Neuronal stem cell (in vitro differentiated cells): ENCODE data around the gene EMX2.

Experiments used
- DNase-seq: peaks from one replicate; pipeline ENCODE4 v3.0.0-alpha.2; 2013; ENCODE audit warnings: low spot score
- H2AFZ ChIP-seq: one replicate; pipeline ENCODE4 v1.6.1; 2013; ENCODE audit warnings: mild to moderate bottlenecking, low read length, inconsistent platforms
- H2AK5ac ChIP-seq: 2 replicates; pipeline ENCODE4 v1.6.1; 2013; ENCODE audit warnings: low read depth, mild to moderate bottlenecking, inconsistent platforms, low read length, moderate library complexity, mixed read lengths
- H2BK120ac ChIP-seq: 2 replicates; pipeline ENCODE4 v1.6.1; 2013; ENCODE audit warnings: low read depth, mild to moderate bottlenecking, inconsistent platforms, low read length, moderate library complexity, mixed read lengths
- H2BK12ac ChIP-seq: one replicate; pipeline ENCODE4 v1.6.1; 2013; ENCODE audit warnings: low read length, inconsistent platforms
- H2BK15ac ChIP-seq: 2 replicates; pipeline ENCODE4 v1.6.1; 2013; ENCODE audit warnings: mild to moderate bottlenecking, low read length, inconsistent platforms, mixed read lengths
- H2BK5ac ChIP-seq: one replicate; pipeline ENCODE4 v1.6.1; 2013; ENCODE audit warnings: inconsistent platforms, mild to moderate bottlenecking, low read length, moderate library complexity
- H3K14ac ChIP-seq: one replicate; pipeline ENCODE4 v1.6.1; 2013; ENCODE audit warnings: low read length, inconsistent platforms
- H3K18ac ChIP-seq: 2 replicates; pipeline ENCODE4 v1.6.1; 2013; ENCODE audit warnings: low read length, inconsistent platforms
- H3K23ac ChIP-seq: 2 replicates; pipeline ENCODE4 v1.6.1; 2013; ENCODE audit warnings: low read depth, mild to moderate bottlenecking, mixed read lengths, low read length, inconsistent platforms; ENCODE audit not compliant: poor library complexity
- H3K27ac ChIP-seq: replicated peaks from 3 replicates; pipeline ENCODE4 v1.5.1; 2013; ENCODE audit warnings: low read length, inconsistent platforms
- H3K27me3 ChIP-seq, 3 experiments: 2 replicates each; pipeline ENCODE4 v1.6.1; 2013; ENCODE audit warnings: low read length in 3 of 3, mild to moderate bottlenecking in 2 of 3, inconsistent platforms in 1 of 3, low read depth in 1 of 3, mixed read lengths in 1 of 3, moderate library complexity in 1 of 3; ENCODE audit not compliant: control insufficient read depth in 3 of 3, insufficient read depth in 3 of 3
- H3K36me3 ChIP-seq, 2 donors: replicated peaks in 1 of 2; 2 replicates each; pipeline ENCODE4 v1.6.1; 2013; ENCODE audit warnings: low read length in 2 of 2; ENCODE audit not compliant: control insufficient read depth in 2 of 2, insufficient read depth in 2 of 2
- H3K4ac ChIP-seq: 2 replicates; pipeline ENCODE4 v1.6.1; 2013; ENCODE audit warnings: inconsistent platforms, mild to moderate bottlenecking, low read length, moderate library complexity
- H3K4me1 ChIP-seq, 2 donors: 1 replicate in 1 of 2; 2 replicates in 1 of 2; pipeline ENCODE4 v1.6.1; 2013; ENCODE audit warnings: low read length in 2 of 2, low read depth in 1 of 2; ENCODE audit not compliant: control insufficient read depth in 2 of 2, insufficient read depth in 1 of 2
- H3K4me2 ChIP-seq: one replicate; pipeline ENCODE4 v1.6.1; 2013; ENCODE audit warnings: mild to moderate bottlenecking, low read length, inconsistent platforms; ENCODE audit not compliant: insufficient read depth, poor library complexity, severe bottlenecking
- H3K4me3 ChIP-seq, 2 donors: 2 replicates each; pipeline ENCODE4 v1.5.1; 2013; ENCODE audit warnings: low read length in 2 of 2, mild to moderate bottlenecking in 2 of 2, inconsistent platforms in 1 of 2, moderate library complexity in 1 of 2
- H3K79me1 ChIP-seq: one replicate; pipeline ENCODE4 v1.6.1; 2013; ENCODE audit warnings: low read depth, mild to moderate bottlenecking, inconsistent platforms, low read length, moderate library complexity
- H3K9ac ChIP-seq: one replicate; pipeline ENCODE4 v1.6.1; 2013; ENCODE audit warnings: mild to moderate bottlenecking, low read depth, low read length, inconsistent platforms; ENCODE audit not compliant: poor library complexity
- H3K9me3 ChIP-seq, 2 donors: replicated peaks in 1 of 2; 2 replicates each; pipeline versions ENCODE3 to v1.6.1; 2013; ENCODE audit warnings: low read length in 2 of 2, mild to moderate bottlenecking in 2 of 2, inconsistent platforms in 1 of 2, low read depth in 1 of 2, mixed read lengths in 1 of 2, moderate library complexity in 1 of 2; ENCODE audit not compliant: control insufficient read depth in 2 of 2, insufficient read depth in 1 of 2
- H4K8ac ChIP-seq: one replicate; pipeline ENCODE4 v1.6.1; 2013; ENCODE audit warnings: low read depth, mild to moderate bottlenecking, inconsistent platforms, low read length, moderate library complexity
- H4K91ac ChIP-seq: one replicate; pipeline ENCODE4 v1.6.1; 2013; ENCODE audit warnings: low read length, low read depth, mild to moderate bottlenecking, inconsistent platforms; ENCODE audit not compliant: poor library complexity
- WGBS, 2 donors: extraction: QIAGEN DNeasy Blood & Tissue Kit; methylation state at CpG; one replicate each; pipeline ENCODE4 v1.1.7; 2013; ENCODE audit warnings: missing lambda C conversion rate in 2 of 2, mixed read lengths in 1 of 2; ENCODE audit not compliant: insufficient read length in 2 of 2, insufficient replicate concordance in 1 of 2; ENCODE audit errors: extremely low coverage in 2 of 2; 5-methylcytosine and 5-hydroxymethylcytosine counted together

Gene EMX2

DNA sequence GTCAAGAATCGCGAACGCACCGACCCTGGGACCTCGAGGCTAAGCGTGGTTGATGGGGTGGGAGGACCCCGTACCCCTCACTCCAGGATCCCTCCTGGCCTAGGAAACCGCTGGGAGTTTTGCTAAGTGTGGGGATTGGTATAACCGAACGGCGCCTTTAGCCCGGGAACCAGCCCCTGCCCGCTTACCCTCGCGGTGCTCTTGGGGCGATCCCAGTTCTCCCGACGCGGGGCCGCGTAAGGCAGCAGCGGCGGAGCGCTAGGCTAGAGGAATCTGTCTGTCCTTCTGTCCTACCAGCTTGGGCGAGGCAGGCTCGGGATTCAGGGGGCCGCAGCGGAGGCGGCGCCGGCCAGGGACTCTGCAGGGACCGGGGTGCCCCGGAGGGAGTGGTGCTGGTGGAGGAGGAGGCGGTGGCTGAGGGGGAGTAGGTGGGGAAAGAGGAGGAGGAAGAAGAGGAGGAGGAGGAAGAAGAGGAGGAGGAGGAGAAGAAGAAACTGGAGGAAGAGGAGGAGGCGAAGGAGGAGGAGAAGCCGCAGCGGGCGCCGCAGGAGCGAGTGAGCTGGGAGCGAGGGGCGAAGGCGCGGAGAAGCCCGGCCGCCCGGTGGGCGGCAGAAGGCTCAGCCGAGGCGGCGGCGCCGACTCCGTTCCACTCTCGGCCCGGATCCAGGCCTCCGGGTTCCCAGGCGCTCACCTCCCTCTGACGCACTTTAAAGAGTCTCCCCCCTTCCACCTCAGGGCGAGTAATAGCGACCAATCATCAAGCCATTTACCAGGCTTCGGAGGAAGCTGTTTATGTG, 439 bp upstream of the EMX2 start:
- Histone ChIP-seq H3K79me1 (no peaks in the 10 kb centered on the region), H3K18ac (peak overlapping the region; percentile 98), H3K9ac (peak overlapping the region; percentile 89), H4K91ac (no peak overlapping the region), H3K27ac (no peak overlapping the region), H2BK5ac (peak overlapping the region; percentile 48), H2BK120ac (no peak overlapping the region), H3K4me3 (peak overlapping the region in 1 of 2 donors; percentile 90), H3K4me2 (peak overlapping the region; percentile 99), H3K9me3 (no peaks in the 10 kb centered on the region), H4K8ac (no peak overlapping the region), H3K36me3 (no peaks in the 10 kb centered on the region), H2AFZ (peak overlapping the region; percentile 72), H3K14ac (peak overlapping the region; percentile 58), H2BK12ac (peak overlapping the region; percentile 96), H2BK15ac (peak overlapping the region; percentile 82), H2AK5ac (no peak overlapping the region), H3K27me3 (peaks cover 40 to 100% (median 85%) of the 10 kb centered on the region in 3 experiments), H3K4ac (peak overlapping the region; percentile 58), H3K4me1 (peaks cover 0 to 24% of the 10 kb centered on the region in 2 donors), H3K23ac (no peak overlapping the region)
- peak; percentile 88 for DNase-seq
- WGBS, 2 donors: no CpG with 5 or more reads among the region's 62 CpGs

DNA sequence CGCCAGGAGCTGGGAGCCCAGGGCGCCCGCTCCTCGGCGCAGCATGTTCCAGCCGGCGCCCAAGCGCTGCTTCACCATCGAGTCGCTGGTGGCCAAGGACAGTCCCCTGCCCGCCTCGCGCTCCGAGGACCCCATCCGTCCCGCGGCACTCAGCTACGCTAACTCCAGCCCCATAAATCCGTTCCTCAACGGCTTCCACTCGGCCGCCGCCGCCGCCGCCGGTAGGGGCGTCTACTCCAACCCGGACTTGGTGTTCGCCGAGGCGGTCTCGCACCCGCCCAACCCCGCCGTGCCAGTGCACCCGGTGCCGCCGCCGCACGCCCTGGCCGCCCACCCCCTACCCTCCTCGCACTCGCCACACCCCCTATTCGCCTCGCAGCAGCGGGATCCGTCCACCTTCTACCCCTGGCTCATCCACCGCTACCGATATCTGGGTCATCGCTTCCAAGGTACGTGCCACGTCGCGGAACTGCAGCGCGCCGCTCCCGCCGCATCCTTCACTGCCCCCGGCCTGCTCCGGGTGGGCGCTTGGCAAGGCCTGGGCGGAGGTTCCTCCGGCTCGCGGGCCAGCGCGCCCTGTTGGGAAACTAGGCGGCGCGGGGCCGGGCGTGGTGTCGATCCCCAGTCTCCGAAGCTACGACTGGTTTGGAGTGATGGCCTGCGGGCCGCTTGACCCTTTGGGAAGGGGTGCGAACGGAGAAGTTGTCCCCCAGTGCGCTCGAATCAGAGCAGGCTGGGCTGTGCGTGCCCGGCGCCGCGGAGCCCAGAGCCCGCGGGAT, 868 bp downstream of the EMX2 start:
- Histone ChIP-seq H3K23ac (peak overlapping the region; percentile 92), H3K27me3 (peaks cover 50 to 100% (median 87%) of the 10 kb centered on the region in 3 experiments), H4K91ac (no peak overlapping the region), H3K9ac (peak overlapping the region; percentile 97), H2BK120ac (peak overlapping the region; percentile 6), H4K8ac (no peak overlapping the region), H2BK5ac (peak overlapping the region; percentile 77), H3K14ac (no peak overlapping the region), H2AK5ac (peak overlapping the region; percentile 53), H2BK15ac (peak overlapping the region; percentile 65), H3K79me1 (no peaks in the 10 kb centered on the region), H2AFZ (peak overlapping the region; percentile 74), H3K4ac (peak overlapping the region; percentile 79), H2BK12ac (peak overlapping the region; percentile 95), H3K36me3 (no peaks in the 10 kb centered on the region), H3K4me1 (peaks cover 0 to 29% of the 10 kb centered on the region in 2 donors), H3K9me3 (peaks cover 0 to 2% of the 10 kb centered on the region in 2 donors), H3K18ac (peak overlapping the region; percentile 97), H3K4me3 (peak overlapping the region in 1 of 2 donors; percentile 90), H3K27ac (no peak overlapping the region), H3K4me2 (peak overlapping the region; percentile 93)
- peak; percentile 63 for DNase-seq
- WGBS, 2 donors: no CpG with 5 or more reads among the region's 90 CpGs

DNA sequence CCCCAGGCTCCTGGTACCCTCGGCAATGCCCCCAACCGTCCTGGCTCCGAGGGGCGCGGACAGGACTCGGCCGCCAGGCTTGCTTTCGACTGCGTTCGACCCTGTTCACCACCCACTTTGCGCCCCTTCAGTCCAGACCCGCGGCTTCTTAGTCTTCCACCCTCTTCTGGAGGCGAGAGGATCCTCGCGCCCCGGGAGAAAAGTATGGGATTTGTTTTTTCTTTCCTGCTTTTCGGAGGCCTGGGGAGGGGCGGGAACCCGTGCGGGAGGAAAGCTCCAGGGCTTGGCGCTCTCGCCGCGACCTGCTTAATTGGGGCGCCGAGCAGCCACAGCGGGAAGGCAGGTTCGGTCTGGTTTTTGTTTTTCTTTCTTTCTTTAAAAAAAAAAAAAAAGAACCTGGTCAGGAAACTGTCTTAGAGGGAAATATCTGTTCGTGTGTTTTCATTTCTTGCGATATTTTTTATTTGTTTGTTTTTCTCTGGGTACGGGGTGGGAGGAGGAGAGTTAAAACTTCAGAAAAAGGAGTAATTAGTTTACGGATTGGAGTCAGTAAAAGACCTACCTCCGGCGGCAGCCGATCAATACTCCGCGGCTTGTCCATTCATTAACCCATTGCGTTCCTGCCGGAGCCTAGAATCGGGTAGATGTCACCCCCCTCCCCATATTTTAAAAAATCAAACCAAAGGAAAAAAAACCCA, 1.6 kb downstream of the EMX2 start:
- peak overlapping the region; percentile 6 for H2BK120ac ChIP-seq
- no peak overlapping the region for H4K8ac ChIP-seq
- H4K91ac ChIP-seq: no peak overlapping the region
- no peak overlapping the region for H3K27ac ChIP-seq
- H3K4me1 ChIP-seq: peaks cover 0 to 30% of the 10 kb centered on the region in 2 donors
- H2BK12ac ChIP-seq: no peak overlapping the region
- H3K14ac ChIP-seq: no peak overlapping the region
- H2AK5ac ChIP-seq: peak overlapping the region; percentile 53
- H3K36me3 ChIP-seq: no peaks in the 10 kb centered on the region
- H3K4me2 ChIP-seq: peak overlapping the region; percentile 93
- H3K23ac ChIP-seq: no peak overlapping the region
- no peak overlapping the region for H3K4ac ChIP-seq
- H2AFZ ChIP-seq: peak overlapping the region; percentile 74
- no peaks in the 10 kb centered on the region for H3K79me1 ChIP-seq
- peak overlapping the region; percentile 97 for H3K18ac ChIP-seq
- H3K4me3 ChIP-seq: peak overlapping the region in 1 of 2 donors; percentile 90
- peak overlapping the region; percentile 77 for H2BK5ac ChIP-seq
- peaks cover 48 to 100% (median 87%) of the 10 kb centered on the region in 3 experiments for H3K27me3 ChIP-seq
- peak overlapping the region; percentile 65 for H2BK15ac ChIP-seq
- WGBS, 2 donors: no CpG with 5 or more reads among the region's 41 CpGs
- peak overlapping the region; percentile 97 for H3K9ac ChIP-seq
- no peak for DNase-seq
- H3K9me3 ChIP-seq: peaks cover 0 to 2% of the 10 kb centered on the region in 2 donors
